ENCODE data around the gene UCK2.
A peak's percentile ranks its signal among the peaks of the same experiment; 100 is the strongest.
"Not testable (repeated sequence)": the region's sequence is repeated elsewhere in the genome, so short reads cannot be mapped to it uniquely, and the experiment has no call there.

The UCK2 gene

GRCh38 chr1:165827268-165828102 is at the start of gene UCK2:
Gene UCK2, plus strand, starts transcription at chr1:165827614. Its CDS starts 220 bp downstream, at chr1:165827834.
- H3K4me1 Mint-ChIP-seq (ENCODE audit: low read depth) = peaks cover 18% of the 10 kb centered on the region
- peak within 1 kb of the TSS; percentile 97 for H3K4me3 Mint-ChIP-seq
- H3K27me3 Mint-ChIP-seq = no peaks in the 10 kb centered on the region
- H3K27ac Mint-ChIP-seq = peak within 1 kb of the TSS; percentile 90
- H3K36me3 Mint-ChIP-seq = no peaks in the 10 kb centered on the region
- no peaks in the 10 kb centered on the region for H3K9me3 Mint-ChIP-seq (ENCODE audit: low read depth)

- not testable (repeated sequence) for H3K9me3 Mint-ChIP-seq (ENCODE audit: low read depth); H3K36me3 Mint-ChIP-seq; H3K4me3 Mint-ChIP-seq; H3K27me3 Mint-ChIP-seq; H3K4me1 Mint-ChIP-seq (ENCODE audit: low read depth); H3K27ac Mint-ChIP-seq
These were observed 49.2 kb upstream of the UCK2 start for GRCh38 chr1:165778197-165778596.

GRCh38 chr1:165783519-165783918 is 43.9 kb upstream of the UCK2 start:
- not testable (repeated sequence) for H3K9me3 Mint-ChIP-seq (ENCODE audit: low read depth); H3K4me1 Mint-ChIP-seq (ENCODE audit: low read depth)

GRCh38 chr1:165787741-165788140 is 39.7 kb upstream of the UCK2 start:
- Mint-ChIP-seq H3K4me1 (ENCODE audit: low read depth) (no peaks in the 10 kb centered on the region), H3K9me3 (ENCODE audit: low read depth) (no peaks in the 10 kb centered on the region), H3K27ac (no peak overlapping the region), H3K4me3 (no peak overlapping the region), H3K27me3 (peaks cover under 1% of the 10 kb centered on the region), H3K36me3 (no peaks in the 10 kb centered on the region)

More at GRCh38 chr1:165783519-165783918, 43.9 kb upstream of the UCK2 start:
- H3K27ac Mint-ChIP-seq, H3K36me3 Mint-ChIP-seq, H3K27me3 Mint-ChIP-seq, H3K4me3 Mint-ChIP-seq: not testable (repeated sequence)

GRCh38 chr1:165793951-165794350 is 33.5 kb upstream of the UCK2 start:
- Mint-ChIP-seq H3K36me3 (no peaks in the 10 kb centered on the region), H3K27me3 (peaks cover 5% of the 10 kb centered on the region), H3K4me3 (no peak overlapping the region), H3K9me3 (ENCODE audit: low read depth) (no peaks in the 10 kb centered on the region), H3K4me1 (ENCODE audit: low read depth) (no peaks in the 10 kb centered on the region), H3K27ac (no peak overlapping the region)

GRCh38 chr1:165795894-165796293 is 31.5 kb upstream of the UCK2 start:
- H3K9me3 Mint-ChIP-seq (ENCODE audit: low read depth) = no peaks in the 10 kb centered on the region
- no peaks in the 10 kb centered on the region for H3K4me1 Mint-ChIP-seq (ENCODE audit: low read depth)
- H3K27ac Mint-ChIP-seq = no peak overlapping the region
- no peak overlapping the region for H3K4me3 Mint-ChIP-seq
- H3K36me3 Mint-ChIP-seq = peaks cover 5% of the 10 kb centered on the region
- peaks cover 12% of the 10 kb centered on the region for H3K27me3 Mint-ChIP-seq

- peaks cover 5% of the 10 kb centered on the region for H3K36me3 Mint-ChIP-seq
- H3K27ac Mint-ChIP-seq = no peak overlapping the region
- peaks cover 8% of the 10 kb centered on the region for H3K27me3 Mint-ChIP-seq
- no peak overlapping the region for H3K4me3 Mint-ChIP-seq
- H3K4me1 Mint-ChIP-seq (ENCODE audit: low read depth) = no peaks in the 10 kb centered on the region
- H3K9me3 Mint-ChIP-seq (ENCODE audit: low read depth) = no peaks in the 10 kb centered on the region
These were observed 28.0 kb upstream of the UCK2 start for GRCh38 chr1:165799387-165799786.

- not testable (repeated sequence) for H3K4me1 Mint-ChIP-seq (ENCODE audit: low read depth); H3K9me3 Mint-ChIP-seq (ENCODE audit: low read depth); H3K36me3 Mint-ChIP-seq; H3K27me3 Mint-ChIP-seq; H3K27ac Mint-ChIP-seq; H3K4me3 Mint-ChIP-seq
These were observed 22.9 kb upstream of the UCK2 start for GRCh38 chr1:165804513-165804912.

- Mint-ChIP-seq H3K4me1 (ENCODE audit: low read depth) (no peaks in the 10 kb centered on the region), H3K4me3 (no peak overlapping the region), H3K27me3 (peaks cover under 1% of the 10 kb centered on the region), H3K36me3 (no peaks in the 10 kb centered on the region), H3K27ac (no peak overlapping the region), H3K9me3 (ENCODE audit: low read depth) (no peaks in the 10 kb centered on the region)
These were observed 19.8 kb upstream of the UCK2 start for GRCh38 chr1:165807613-165808012.

- H3K4me1 Mint-ChIP-seq (ENCODE audit: low read depth) = no peaks in the 10 kb centered on the region
- peaks cover 5% of the 10 kb centered on the region for H3K36me3 Mint-ChIP-seq
- no peak overlapping the region for H3K4me3 Mint-ChIP-seq
- peaks cover 5% of the 10 kb centered on the region for H3K27me3 Mint-ChIP-seq
- H3K27ac Mint-ChIP-seq = no peak overlapping the region
- H3K9me3 Mint-ChIP-seq (ENCODE audit: low read depth) = no peaks in the 10 kb centered on the region
These were observed 11.7 kb upstream of the UCK2 start for GRCh38 chr1:165815725-165816124.

- Mint-ChIP-seq H3K4me1 (ENCODE audit: low read depth) (no peaks in the 10 kb centered on the region), H3K4me3 (no peak overlapping the region), H3K27ac (no peak overlapping the region), H3K36me3 (peaks cover 5% of the 10 kb centered on the region), H3K9me3 (ENCODE audit: low read depth) (no peaks in the 10 kb centered on the region), H3K27me3 (peaks cover 5% of the 10 kb centered on the region)
These were observed 11.3 kb upstream of the UCK2 start for GRCh38 chr1:165816157-165816556.

GRCh38 chr1:165816826-165817497 is 10.5 kb upstream of the UCK2 start:
- no peaks in the 10 kb centered on the region for H3K9me3 Mint-ChIP-seq (ENCODE audit: low read depth)
- H3K27me3 Mint-ChIP-seq = peaks cover 6% of the 10 kb centered on the region
- no peaks in the 10 kb centered on the region for H3K4me1 Mint-ChIP-seq (ENCODE audit: low read depth)
- H3K36me3 Mint-ChIP-seq = peaks cover 5% of the 10 kb centered on the region
- H3K4me3 Mint-ChIP-seq = no peak overlapping the region
- no peak overlapping the region for H3K27ac Mint-ChIP-seq

- H3K9me3 Mint-ChIP-seq (ENCODE audit: low read depth) = no peaks in the 10 kb centered on the region
- no peak overlapping the region for H3K4me3 Mint-ChIP-seq
- H3K27me3 Mint-ChIP-seq = peaks cover 3% of the 10 kb centered on the region
- H3K36me3 Mint-ChIP-seq = no peaks in the 10 kb centered on the region
- peaks cover 8% of the 10 kb centered on the region for H3K4me1 Mint-ChIP-seq (ENCODE audit: low read depth)
- H3K27ac Mint-ChIP-seq = no peak overlapping the region
These were observed 3.7 kb upstream of the UCK2 start for GRCh38 chr1:165823552-165824268.

- Mint-ChIP-seq H3K4me1 (ENCODE audit: low read depth) (peaks cover 10% of the 10 kb centered on the region), H3K36me3 (no peaks in the 10 kb centered on the region), H3K27ac (no peak overlapping the region), H3K9me3 (ENCODE audit: low read depth) (no peaks in the 10 kb centered on the region), H3K4me3 (no peak overlapping the region), H3K27me3 (peaks cover 3% of the 10 kb centered on the region)
These were observed 3.2 kb upstream of the UCK2 start for GRCh38 chr1:165824269-165824643.

- peak overlapping the region; percentile 69 for H3K27ac Mint-ChIP-seq
- peaks cover 16% of the 10 kb centered on the region for H3K4me1 Mint-ChIP-seq (ENCODE audit: low read depth)
- no peaks in the 10 kb centered on the region for H3K36me3 Mint-ChIP-seq
- H3K9me3 Mint-ChIP-seq (ENCODE audit: low read depth) = no peaks in the 10 kb centered on the region
- peak overlapping the region; percentile 83 for H3K4me3 Mint-ChIP-seq
- H3K27me3 Mint-ChIP-seq = peaks cover 3% of the 10 kb centered on the region
These were observed 698 bp upstream of the UCK2 start for GRCh38 chr1:165826565-165827267.
